ENCODE data around the gene TBC1D32.

Gene TBC1D32

GRCh38 chr6:121354764-121355163, 20.5 kb upstream of the TBC1D32 start:
- H3K23ac ChIP-seq (ENCODE audit: low read length), result no peak overlapping the region
- H3K14ac ChIP-seq (ENCODE audit: low read length), result no peak overlapping the region
- H3K4me2 ChIP-seq (ENCODE audit: low read length), result no peak overlapping the region
- H4K8ac ChIP-seq (ENCODE audit: low read depth, low read length), result no peak overlapping the region
- no peak overlapping the region for H3K18ac ChIP-seq (ENCODE audit: low read length)
- H2BK120ac ChIP-seq (ENCODE audit: insufficient read depth, low read length, poor library complexity), result no peak overlapping the region
- no peaks in the 10 kb centered on the region for H3K27me3 ChIP-seq (ENCODE audit: insufficient read depth, low read length)
- H3K4me1 ChIP-seq (ENCODE audit: control insufficient read depth in 1 of 2, insufficient read depth in 2 of 2, low read length in 2 of 2), result no peaks in the 10 kb centered on the region
- no peak overlapping the region for H3K27ac ChIP-seq (ENCODE audit: low read depth, low read length)
- no peaks in the 10 kb centered on the region for H3K79me1 ChIP-seq (ENCODE audit: low read length)
- H3K4me3 ChIP-seq (ENCODE audit: low read depth, low read length), result no peak overlapping the region
- H4K12ac ChIP-seq (ENCODE audit: low read depth, low read length), result no peak overlapping the region
- H2BK12ac ChIP-seq (ENCODE audit: low read length), result no peak overlapping the region
- no peak overlapping the region for H2BK5ac ChIP-seq (ENCODE audit: low read depth, low read length, poor library complexity)
- no CpG with 5 or more reads among the region's 7 CpGs for WGBS (ENCODE audit: extremely low coverage, insufficient coverage, insufficient read length)
- no peak for DNase-seq
- no peaks in the 10 kb centered on the region for H3K79me2 ChIP-seq (ENCODE audit: control insufficient read depth, insufficient read depth, low read length, poor library complexity)
- no peak overlapping the region for H2AFZ ChIP-seq (ENCODE audit: insufficient read depth, low read length, poor library complexity)
- H3K36me3 ChIP-seq (ENCODE audit: control insufficient read depth in 1 of 2, insufficient read depth in 2 of 2, low read length in 2 of 2), result no peaks in the 10 kb centered on the region
- H3K9ac ChIP-seq (ENCODE audit: low read length), result no peak overlapping the region
- H4K91ac ChIP-seq (ENCODE audit: low read depth, low read length), result no peak overlapping the region
- no peak overlapping the region for H2AK5ac ChIP-seq (ENCODE audit: low read length)
- no peak overlapping the region for H3K4ac ChIP-seq (ENCODE audit: low read depth, low read length)
- H3K9me3 ChIP-seq (ENCODE audit: insufficient read depth, low read depth, low read length), result no peaks in the 10 kb centered on the region

GRCh38 chr6:121352941-121353340, 18.7 kb upstream of the TBC1D32 start:
- Histone ChIP-seq H3K14ac (ENCODE audit: low read length) (no peak overlapping the region), H3K4me2 (ENCODE audit: low read length) (no peak overlapping the region), H3K27ac (ENCODE audit: low read depth, low read length) (no peak overlapping the region), H3K18ac (ENCODE audit: low read length) (no peak overlapping the region), H3K36me3 (ENCODE audit: control insufficient read depth in 1 of 2, insufficient read depth in 2 of 2, low read length in 2 of 2) (no peaks in the 10 kb centered on the region), H3K4ac (ENCODE audit: low read depth, low read length) (no peak overlapping the region), H2AK5ac (ENCODE audit: low read length) (no peak overlapping the region), H4K91ac (ENCODE audit: low read depth, low read length) (no peak overlapping the region), H3K23ac (ENCODE audit: low read length) (no peak overlapping the region), H2BK5ac (ENCODE audit: low read depth, low read length, poor library complexity) (no peak overlapping the region), H3K79me1 (ENCODE audit: low read length) (no peaks in the 10 kb centered on the region), H2BK120ac (ENCODE audit: insufficient read depth, low read length, poor library complexity) (no peak overlapping the region), H3K9me3 (ENCODE audit: insufficient read depth, low read depth, low read length) (no peaks in the 10 kb centered on the region), H2BK12ac (ENCODE audit: low read length) (no peak overlapping the region), H4K12ac (ENCODE audit: low read depth, low read length) (no peak overlapping the region), H3K27me3 (ENCODE audit: insufficient read depth, low read length) (no peaks in the 10 kb centered on the region), H2AFZ (ENCODE audit: insufficient read depth, low read length, poor library complexity) (no peak overlapping the region), H3K4me3 (ENCODE audit: low read depth, low read length) (no peak overlapping the region), H3K9ac (ENCODE audit: low read length) (no peak overlapping the region), H3K4me1 (ENCODE audit: control insufficient read depth in 1 of 2, insufficient read depth in 2 of 2, low read length in 2 of 2) (no peaks in the 10 kb centered on the region), H3K79me2 (ENCODE audit: control insufficient read depth, insufficient read depth, low read length, poor library complexity) (no peaks in the 10 kb centered on the region), H4K8ac (ENCODE audit: low read depth, low read length) (no peak overlapping the region)
- no peak for DNase-seq
- no CpG with 5 or more reads among the region's 1 CpG for WGBS (ENCODE audit: extremely low coverage, insufficient coverage, insufficient read length)

GRCh38 chr6:121351916-121352315, 17.6 kb upstream of the TBC1D32 start:
- Histone ChIP-seq H3K27me3 (ENCODE audit: insufficient read depth, low read length) (no peaks in the 10 kb centered on the region), H4K91ac (ENCODE audit: low read depth, low read length) (no peak overlapping the region)

GRCh38 chr6:121349596-121349995, 15.3 kb upstream of the TBC1D32 start:
- Histone ChIP-seq H3K79me2 (ENCODE audit: control insufficient read depth, insufficient read depth, low read length, poor library complexity) (no peaks in the 10 kb centered on the region), H2AK5ac (ENCODE audit: low read length) (no peak overlapping the region), H3K18ac (ENCODE audit: low read length) (no peak overlapping the region), H3K23ac (ENCODE audit: low read length) (no peak overlapping the region), H4K8ac (ENCODE audit: low read depth, low read length) (no peak overlapping the region), H3K9ac (ENCODE audit: low read length) (no peak overlapping the region), H4K91ac (ENCODE audit: low read depth, low read length) (no peak overlapping the region), H3K79me1 (ENCODE audit: low read length) (no peaks in the 10 kb centered on the region), H3K4ac (ENCODE audit: low read depth, low read length) (no peak overlapping the region), H2BK5ac (ENCODE audit: low read depth, low read length, poor library complexity) (no peak overlapping the region), H3K4me1 (ENCODE audit: control insufficient read depth in 1 of 2, insufficient read depth in 2 of 2, low read length in 2 of 2) (no peaks in the 10 kb centered on the region), H4K12ac (ENCODE audit: low read depth, low read length) (no peak overlapping the region), H3K27me3 (ENCODE audit: insufficient read depth, low read length) (no peaks in the 10 kb centered on the region), H3K4me2 (ENCODE audit: low read length) (no peak overlapping the region), H3K36me3 (ENCODE audit: control insufficient read depth in 1 of 2, insufficient read depth in 2 of 2, low read length in 2 of 2) (no peaks in the 10 kb centered on the region), H3K9me3 (ENCODE audit: insufficient read depth, low read depth, low read length) (no peaks in the 10 kb centered on the region), H2BK12ac (ENCODE audit: low read length) (no peak overlapping the region), H3K14ac (ENCODE audit: low read length) (no peak overlapping the region), H2AFZ (ENCODE audit: insufficient read depth, low read length, poor library complexity) (no peak overlapping the region), H2BK120ac (ENCODE audit: insufficient read depth, low read length, poor library complexity) (no peak overlapping the region), H3K27ac (ENCODE audit: low read depth, low read length) (no peak overlapping the region), H3K4me3 (ENCODE audit: low read depth, low read length) (no peak overlapping the region)
- WGBS (ENCODE audit: extremely low coverage, insufficient coverage, insufficient read length), result no CpG with 5 or more reads among the region's 1 CpG
- DNase-seq, result peak; percentile 31 to 80

More at GRCh38 chr6:121351916-121352315, 17.6 kb upstream of the TBC1D32 start:
- peak; percentile 24 to 77 for DNase-seq
- whole genome bisulfite sequencing (ENCODE audit: extremely low coverage, insufficient coverage, insufficient read length), result no CpG with 5 or more reads among the region's 1 CpG
- no peaks in the 10 kb centered on the region for H3K79me1 ChIP-seq (ENCODE audit: low read length)
- no peaks in the 10 kb centered on the region for H3K4me1 ChIP-seq (ENCODE audit: control insufficient read depth in 1 of 2, insufficient read depth in 2 of 2, low read length in 2 of 2)
- no peak overlapping the region for H2BK120ac ChIP-seq (ENCODE audit: insufficient read depth, low read length, poor library complexity)
- H2BK5ac ChIP-seq (ENCODE audit: low read depth, low read length, poor library complexity), result no peak overlapping the region
- H2AK5ac ChIP-seq (ENCODE audit: low read length), result no peak overlapping the region
- no peak overlapping the region for H3K4me3 ChIP-seq (ENCODE audit: low read depth, low read length)
- no peak overlapping the region for H3K14ac ChIP-seq (ENCODE audit: low read length)
- no peak overlapping the region for H2BK12ac ChIP-seq (ENCODE audit: low read length)
- H3K4me2 ChIP-seq (ENCODE audit: low read length), result no peak overlapping the region
- H3K18ac ChIP-seq (ENCODE audit: low read length), result no peak overlapping the region
- no peak overlapping the region for H2AFZ ChIP-seq (ENCODE audit: insufficient read depth, low read length, poor library complexity)
- H3K36me3 ChIP-seq (ENCODE audit: control insufficient read depth in 1 of 2, insufficient read depth in 2 of 2, low read length in 2 of 2), result no peaks in the 10 kb centered on the region
- no peak overlapping the region for H3K4ac ChIP-seq (ENCODE audit: low read depth, low read length)
- H3K9ac ChIP-seq (ENCODE audit: low read length), result no peak overlapping the region
- H3K79me2 ChIP-seq (ENCODE audit: control insufficient read depth, insufficient read depth, low read length, poor library complexity), result no peaks in the 10 kb centered on the region
- no peak overlapping the region for H3K27ac ChIP-seq (ENCODE audit: low read depth, low read length)
- H3K23ac ChIP-seq (ENCODE audit: low read length), result no peak overlapping the region
- H3K9me3 ChIP-seq (ENCODE audit: insufficient read depth, low read depth, low read length), result no peaks in the 10 kb centered on the region
- H4K8ac ChIP-seq (ENCODE audit: low read depth, low read length), result no peak overlapping the region
- H4K12ac ChIP-seq (ENCODE audit: low read depth, low read length), result no peak overlapping the region

Measured in trophoblast cell (in vitro differentiated cells and primary cell).